Measurements from ENCODE around the gene UIMC1.
A peak's percentile ranks its signal among the peaks of the same experiment; 100 is the strongest.
"Not testable (repeated sequence)": the region's sequence is repeated elsewhere in the genome, so short reads cannot be mapped to it uniquely, and the experiment has no call there.

The UIMC1 gene

GRCh38 chr5:177005619-177006264, 837 bp downstream of the UIMC1 start:
- peak; percentile 39 for DNase-seq

GRCh38 chr5:177004961-177005360, 1.6 kb downstream of the UIMC1 start:
- DNase-seq = no peak

GRCh38 chr5:177003649-177004048, 2.9 kb downstream of the UIMC1 start:
- DNase-seq = no peak

DNA sequence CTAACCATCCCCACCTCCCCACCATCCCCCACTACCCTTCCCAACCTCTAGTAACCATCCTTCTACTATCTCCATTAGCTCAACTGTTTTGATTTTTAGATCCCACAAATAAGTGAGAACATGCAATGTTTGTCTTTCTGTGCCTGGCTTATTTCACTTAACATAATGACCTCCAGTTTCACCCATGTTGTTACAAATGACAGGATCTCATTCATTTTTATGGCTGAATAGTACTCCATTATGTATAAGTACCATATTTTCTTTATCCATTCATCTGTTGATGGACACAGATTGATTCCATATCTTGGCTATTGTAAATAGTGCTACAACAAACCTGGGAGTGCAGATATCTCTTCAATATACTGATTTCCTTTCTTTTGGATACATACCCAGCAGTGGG, 7.1 kb downstream of the UIMC1 start:
- not testable (repeated sequence) for DNase-seq

- no peak for DNase-seq
Observed at GRCh38 chr5:176998828-176999227, 7.8 kb downstream of the UIMC1 start.

DNA sequence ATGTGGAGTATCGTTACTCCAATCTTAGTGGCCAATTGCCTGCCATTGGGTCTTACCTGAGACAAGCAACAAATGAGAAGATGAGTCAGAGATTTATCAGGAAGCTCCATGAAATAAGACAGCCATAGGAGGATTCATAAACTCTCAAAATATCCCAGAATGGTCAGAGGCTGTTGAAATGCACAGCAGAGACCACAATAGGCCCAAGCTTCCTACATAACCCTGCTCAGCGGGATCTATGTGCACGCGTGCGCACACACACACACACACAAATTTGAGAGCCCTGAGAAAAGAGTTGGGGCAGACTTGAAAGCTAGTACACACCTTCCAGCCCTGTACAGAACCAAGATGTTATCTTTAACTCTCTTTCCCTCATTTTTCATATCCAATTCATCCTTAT, 9.8 kb downstream of the UIMC1 start:
- no peak for DNase-seq

DNA sequence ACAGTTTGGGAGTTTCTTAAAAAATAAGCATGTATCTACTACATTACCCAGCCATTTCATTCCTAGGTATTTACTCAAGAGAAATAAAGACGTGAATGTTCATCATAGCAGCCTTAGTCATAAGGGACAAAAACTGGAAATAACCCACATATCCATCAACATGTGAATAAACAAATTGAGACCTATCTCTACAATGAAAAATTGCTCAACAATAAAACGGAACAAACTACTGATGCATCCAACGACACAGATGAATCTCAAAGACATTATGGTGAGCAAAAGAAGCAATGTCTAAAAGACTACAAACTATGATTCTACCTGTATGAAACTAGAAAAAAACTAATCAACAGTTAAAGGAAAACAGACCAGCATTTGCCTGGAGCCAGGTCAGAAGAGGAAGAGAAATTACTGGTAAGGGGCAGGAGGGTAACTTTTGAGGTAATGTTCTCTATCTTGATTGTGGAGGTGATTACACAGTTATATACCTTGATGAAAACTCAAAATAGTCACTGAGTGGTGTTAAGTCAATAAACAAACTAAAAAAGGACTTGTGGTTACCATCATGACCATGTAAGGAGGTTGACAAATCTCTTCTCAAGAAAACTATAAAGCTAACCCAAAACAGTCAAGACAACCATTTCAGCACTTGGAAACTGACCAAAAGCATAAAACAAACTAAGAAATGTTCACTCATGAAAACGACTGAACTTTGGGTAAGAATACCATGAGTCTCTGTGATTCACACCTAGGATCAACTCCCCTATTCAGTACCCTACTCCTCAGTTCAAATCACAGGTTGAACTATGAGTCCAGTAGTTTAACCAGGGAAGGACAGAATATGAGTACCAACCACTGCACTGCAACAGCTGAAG, 10.4 kb downstream of the UIMC1 start:
- no peak for DNase-seq

GRCh38 chr5:176995122-176995490, 11.5 kb downstream of the UIMC1 start:
- no peak for DNase-seq

DNA sequence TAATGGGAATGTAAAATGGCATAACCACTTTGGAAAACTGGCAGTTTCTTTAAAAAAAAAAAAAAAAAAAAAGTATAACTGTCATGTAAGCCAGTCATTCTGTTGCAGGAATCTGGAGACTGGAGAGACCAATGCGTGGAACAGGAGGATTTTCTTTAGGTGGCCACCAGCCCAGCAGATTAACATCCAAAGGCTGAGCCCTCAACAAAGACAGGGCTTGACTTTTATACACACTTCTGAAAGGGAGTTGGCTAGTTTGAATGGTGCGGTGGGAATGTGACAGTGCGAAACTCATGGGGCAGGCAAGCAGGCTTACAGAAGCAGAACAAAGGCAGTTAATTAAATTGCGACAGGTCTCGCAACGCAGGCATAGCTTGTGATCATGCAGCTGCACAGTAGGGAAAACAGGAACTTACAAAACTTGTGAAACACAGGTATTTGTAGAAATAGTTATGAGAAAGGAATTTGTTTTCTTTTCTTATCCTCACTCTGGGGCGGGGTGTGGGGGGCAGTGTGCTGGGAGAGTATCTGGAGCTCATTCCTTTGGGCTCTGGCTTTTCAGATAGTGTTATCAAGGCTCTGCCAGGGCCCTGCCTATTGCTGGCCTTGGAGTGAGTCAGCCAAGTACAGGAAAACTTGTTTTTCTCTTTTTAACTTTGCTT, 12.0 kb downstream of the UIMC1 start:
- DNase-seq = no peak

DNA sequence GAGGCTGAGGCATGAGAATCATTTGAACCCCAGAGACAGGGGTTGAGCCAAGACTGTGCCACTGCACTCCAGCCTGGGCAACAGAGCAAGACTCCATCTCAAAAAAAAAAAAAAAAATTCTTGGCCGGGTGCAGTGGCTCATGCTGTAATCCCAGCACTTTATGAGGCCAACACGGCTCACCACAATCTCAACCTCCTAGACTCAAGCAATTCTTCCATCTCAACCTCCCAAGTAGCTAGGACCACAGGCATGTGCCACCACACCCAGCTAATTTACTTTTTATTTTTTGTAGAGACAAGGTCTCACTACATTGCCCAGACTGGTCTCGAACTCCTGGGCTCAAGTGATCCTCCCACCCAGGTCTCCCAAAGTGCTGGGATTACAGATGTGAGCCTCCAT, 13.5 kb downstream of the UIMC1 start:
- DNase-seq = not testable (repeated sequence)

DNA sequence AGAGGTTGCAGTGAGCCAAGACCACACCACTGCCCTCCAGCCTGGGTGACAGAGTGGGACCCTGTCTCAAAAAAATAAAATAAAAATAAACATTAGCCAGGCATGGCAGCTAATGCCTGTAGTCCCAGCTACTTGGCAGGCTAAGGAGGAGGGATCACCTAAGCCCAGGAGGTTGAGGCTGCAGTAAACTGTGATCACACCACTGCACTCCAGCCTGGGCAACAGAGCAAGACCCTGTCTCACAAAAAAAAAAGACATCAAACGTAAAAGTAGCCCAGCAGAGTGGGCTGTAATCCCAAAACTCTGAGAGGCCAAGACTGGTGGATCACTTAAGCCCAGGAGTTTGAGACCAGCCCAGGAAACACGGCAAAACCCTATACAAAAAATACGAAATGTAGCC, 19.0 kb downstream of the UIMC1 start:
- DNase-seq = no peak

DNA sequence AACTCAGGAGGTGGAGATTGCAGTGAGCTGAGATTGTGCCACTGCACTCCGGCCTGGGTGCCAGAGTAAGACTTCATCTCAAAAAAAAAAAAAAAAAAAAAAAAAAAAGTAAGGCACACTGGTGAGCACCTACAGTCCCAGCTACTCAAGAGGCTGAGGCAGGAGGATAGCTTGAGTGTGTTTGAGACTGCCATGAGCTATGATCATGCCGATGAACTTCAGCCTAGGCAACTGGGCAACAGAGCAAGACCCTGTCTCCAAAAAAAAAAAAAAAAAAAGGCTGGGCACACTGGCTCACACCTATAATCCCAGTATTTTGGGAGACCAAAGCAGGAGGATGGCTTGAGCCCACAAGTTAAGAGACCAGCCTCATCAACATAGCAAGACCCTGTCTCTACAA, 20.3 kb downstream of the UIMC1 start:
- DNase-seq = no peak

- peak; percentile 38 for DNase-seq
Observed at GRCh38 chr5:176985516-176985915, 21.1 kb downstream of the UIMC1 start.

GRCh38 chr5:176984176-176984575, 22.4 kb downstream of the UIMC1 start:
- DNase-seq = not testable (repeated sequence)

- DNase-seq = not testable (repeated sequence)
Observed at GRCh38 chr5:176983593-176983992, 23.0 kb downstream of the UIMC1 start.

DNA sequence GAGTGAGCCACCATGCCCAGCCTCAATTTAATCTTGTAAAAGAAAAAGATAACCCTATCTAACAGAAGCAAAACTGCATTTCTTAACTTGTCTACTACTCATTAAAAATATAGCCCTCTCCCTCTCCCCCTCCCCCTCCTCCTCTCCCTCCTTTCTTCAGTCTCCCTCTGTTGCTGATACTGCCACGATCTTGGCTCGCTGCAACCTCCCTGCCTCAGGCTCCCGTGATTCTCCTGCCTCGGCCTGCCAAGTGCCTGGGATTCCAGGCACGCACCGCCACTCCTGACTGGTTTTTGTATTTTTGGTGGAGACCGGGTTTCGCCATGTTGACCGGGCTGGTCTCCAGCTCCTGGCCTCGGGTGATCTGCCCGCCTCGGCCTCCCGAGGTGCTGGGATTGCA, 23.5 kb downstream of the UIMC1 start:
- DNase-seq = not testable (repeated sequence)

DNA sequence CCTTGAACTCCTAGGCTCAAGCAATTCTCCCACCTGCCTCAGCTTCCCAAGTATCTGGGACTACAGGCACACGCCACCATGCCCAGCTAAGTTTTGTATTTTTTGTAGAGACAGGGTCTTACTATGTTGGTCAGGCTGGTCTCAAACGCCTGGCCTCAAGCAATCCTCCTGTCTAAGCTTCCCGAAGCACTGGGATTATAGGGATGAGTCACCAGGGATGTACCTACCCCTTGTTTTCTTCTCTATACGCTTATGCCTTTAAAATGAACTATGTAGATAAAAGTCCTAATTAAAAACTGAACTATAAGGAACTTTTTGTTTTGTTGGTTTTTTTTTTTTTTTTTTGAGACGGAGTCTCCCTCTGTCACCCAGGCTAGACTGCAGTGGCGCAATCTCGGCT, 25.8 kb downstream of the UIMC1 start:
- no peak for DNase-seq

GRCh38 chr5:176979669-176980068, 26.9 kb downstream of the UIMC1 start:
- DNase-seq = no peak

- no peak for DNase-seq
Observed at GRCh38 chr5:176965633-176966032, 40.9 kb downstream of the UIMC1 start.

DNA sequence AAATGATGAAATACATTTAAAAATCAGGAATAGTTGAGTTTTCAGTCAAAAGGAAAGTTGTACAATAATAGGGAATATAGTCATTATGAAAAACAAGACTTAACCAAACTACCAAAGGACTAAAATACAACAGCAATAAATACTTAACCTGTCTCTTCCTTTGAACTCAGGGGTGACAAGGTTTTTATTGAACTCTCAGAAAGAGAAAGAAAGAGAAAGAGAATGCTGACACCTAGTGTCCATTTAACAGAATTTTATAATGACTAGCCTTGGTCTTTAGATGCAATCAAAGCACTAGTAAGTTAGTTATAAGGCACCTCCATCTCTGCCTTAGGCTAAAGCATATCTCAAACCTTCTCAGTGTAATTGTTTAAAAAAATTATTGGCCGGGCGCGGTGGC, 47.5 kb downstream of the UIMC1 start:
- no peak for DNase-seq

DNA sequence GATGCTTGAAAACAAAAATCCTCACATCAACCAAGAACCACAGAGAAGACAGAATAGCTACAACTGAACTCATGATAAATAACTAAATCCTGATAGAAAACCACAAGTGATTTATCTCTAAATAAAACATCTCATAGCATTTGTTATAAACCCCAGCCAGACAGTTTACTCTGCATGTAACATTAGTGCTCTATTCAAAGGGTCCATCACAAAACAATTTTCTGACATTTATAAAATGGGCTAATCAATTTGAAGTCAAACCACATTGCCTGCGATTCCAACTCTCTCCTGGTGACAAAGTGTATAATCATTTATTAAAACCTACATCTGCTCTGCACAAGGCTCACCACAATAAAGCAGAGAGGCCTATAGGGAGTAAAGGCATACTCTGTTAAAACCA, 49.8 kb downstream of the UIMC1 start:
- no peak for DNase-seq

- no peak for DNase-seq
Observed at GRCh38 chr5:176955895-176956294, 50.7 kb downstream of the UIMC1 start.

DNA sequence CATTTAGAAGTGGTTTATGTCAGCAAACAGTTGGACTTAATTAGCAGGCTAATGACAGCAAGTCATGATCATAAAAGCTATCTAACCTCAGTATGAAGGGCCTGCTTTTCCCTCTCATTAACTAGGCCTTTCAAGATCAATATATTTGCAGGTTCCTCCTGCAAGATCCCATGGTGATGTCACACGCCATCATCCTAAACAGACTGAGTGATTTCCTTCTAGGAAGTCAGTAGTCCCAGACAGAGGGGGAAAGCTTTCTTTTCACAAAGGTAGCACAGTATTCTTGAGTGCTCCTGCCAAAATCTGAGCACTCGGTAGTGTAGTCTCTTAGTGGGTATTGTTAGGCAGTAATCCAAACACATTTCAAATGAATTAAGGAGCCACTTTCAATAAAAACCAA, 52.5 kb downstream of the UIMC1 start:
- no peak for DNase-seq
